D721Med (cell line): ENCODE data around the gene HDAC4.

ENCODE experiments used
- DNase-seq: peaks from one replicate; pipeline ENCODE4 v3.0.0; 2011; ENCODE audit warnings: low spot score; ENCODE audit not compliant: insufficient read length
- FAIRE-seq: peaks from 2 replicates; lab custom pipeline; 2011; peaks lifted over from hg19 to GRCh38; lab: Jason Lieb, UNC
- CTCF ChIP-seq: IDR thresholded peaks from 2 replicates; pipeline ENCODE4 v1.5.1; 2012; ENCODE audit warnings: mild to moderate bottlenecking, control low read depth; ENCODE audit not compliant: insufficient read depth; ENCODE audit errors: missing control alignments

Gene HDAC4

GRCh38 chr2:239197146-239197545 lies 203.7 kb downstream of the HDAC4 start:
- no peak for FAIRE-seq
- DNase-seq, result no peak

GRCh38 chr2:239196474-239197021 lies 204.3 kb downstream of the HDAC4 start:
- FAIRE-seq, result no peak
- TF ChIP-seq CTCF, result no peak

More at GRCh38 chr2:239197146-239197545, 203.7 kb downstream of the HDAC4 start:
- no peak for TF ChIP-seq CTCF

GRCh38 chr2:239195992-239196391 lies 204.8 kb downstream of the HDAC4 start:
- FAIRE-seq (no peak), DNase-seq (no peak)
- TF ChIP-seq CTCF, result no peak

More at GRCh38 chr2:239196474-239197021, 204.3 kb downstream of the HDAC4 start:
- DNase-seq, result no peak

- DNase-seq (no peak), FAIRE-seq (no peak)
- TF ChIP-seq CTCF, result no peak
Observed at GRCh38 chr2:239195318-239195871, 205.4 kb downstream of the HDAC4 start.

GRCh38 chr2:239194731-239195317 lies 206.0 kb downstream of the HDAC4 start:
- no peak for DNase-seq
- no peak for FAIRE-seq
- TF ChIP-seq CTCF, result no peak

GRCh38 chr2:239193925-239194677 lies 206.7 kb downstream of the HDAC4 start:
- no peak for FAIRE-seq
- peak; percentile 10 for TF ChIP-seq CTCF
- no peak for DNase-seq

- DNase-seq (no peak), FAIRE-seq (no peak)
- TF ChIP-seq CTCF, result no peak
Observed at GRCh38 chr2:239193401-239193811, 207.4 kb downstream of the HDAC4 start.
